Measurements from ENCODE around the gene CARD9. TPM values are rescaled to one million over a fixed set of nuclear protein-coding genes. Genes with fewer than 3 reads are reported as not detected.

Gene CARD9
- total and polyA plus RNA-seq, 7 donors, result 0.26 to 1.1 (median 0.56) TPM

DNA sequence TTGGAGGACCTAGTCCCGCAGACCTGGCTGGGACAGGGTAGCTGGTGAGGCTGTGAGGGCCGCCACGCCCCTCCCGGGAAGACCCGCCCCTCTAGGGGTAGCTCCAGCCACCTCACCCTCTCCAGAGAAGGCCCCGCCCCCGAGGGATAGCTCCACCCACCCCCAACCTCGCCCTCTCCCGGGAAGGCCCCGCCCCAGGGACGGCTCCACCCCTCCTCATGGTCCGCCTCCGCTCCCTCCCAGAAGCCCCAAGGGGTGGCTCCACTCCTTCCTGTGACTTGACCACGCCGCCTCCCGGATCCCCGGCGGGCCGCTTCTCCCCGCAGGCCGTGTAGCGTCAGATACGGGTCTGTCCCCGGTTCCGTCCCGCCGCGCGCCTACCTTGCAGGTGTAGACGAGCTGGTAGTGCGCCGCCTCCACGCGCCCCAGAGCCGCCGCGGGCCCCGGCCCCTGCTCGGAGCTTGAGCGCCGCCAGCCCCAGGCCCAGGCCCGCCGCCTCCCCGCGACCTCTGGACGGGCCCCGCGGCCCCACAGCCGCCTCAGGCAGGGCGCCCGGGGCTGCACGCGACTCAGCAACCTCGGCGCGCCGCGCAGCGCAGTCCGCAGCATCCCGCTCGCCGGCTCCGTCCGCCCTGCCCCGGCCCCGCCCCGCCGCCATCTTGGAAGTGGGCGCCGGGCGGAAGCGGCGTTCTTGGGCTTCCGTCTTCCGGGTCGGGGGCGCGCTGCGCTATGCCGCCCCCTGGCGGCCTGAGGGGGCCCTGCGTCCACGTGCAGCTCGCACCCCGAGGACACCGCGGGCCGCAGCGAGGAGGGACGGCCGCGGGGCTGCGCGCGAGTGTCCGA, 10.1 kb downstream of the CARD9 start, which contains the start of gene DNLZ:
DNLZ (minus strand) TSS at position 639 of the 843 bp plus-strand sequence; CDS start at position 609, 30 bp downstream.
- 1% methylated on average over 53 to 97 of the region's 97 CpGs for WGBS, 3 donors
- TF ChIP-seq CTCF (IDR thresholded peaks at IDR 0.05), result peak; percentile 98
- peak within 1 kb of the TSS; percentile 98 for H3K27ac ChIP-seq
- ATAC-seq, result peak; percentile 93 to 95 (median 94)
- peak within 1 kb of the TSS; percentile 93 for H3K4me3 ChIP-seq
- intact Hi-C loops (cut with DNase I), result no loop called here
- H3K27me3 ChIP-seq (ENCODE audit: insufficient read depth in 3 of 3, low read length in 2 of 3), result peaks cover 0 to 4% (median 0%) of the 10 kb centered on the region in 3 donors
- no peaks in the 10 kb centered on the region for H3K9me3 ChIP-seq
- H3K4me1 ChIP-seq, result peaks cover 12% of the 10 kb centered on the region
- H3K36me3 ChIP-seq (ENCODE audit: insufficient read depth in 1 of 2, low read depth in 1 of 2), result peaks cover 0 to 6% of the 10 kb centered on the region in 2 donors
- peak; percentile 98 to 99 for DNase-seq

DNA sequence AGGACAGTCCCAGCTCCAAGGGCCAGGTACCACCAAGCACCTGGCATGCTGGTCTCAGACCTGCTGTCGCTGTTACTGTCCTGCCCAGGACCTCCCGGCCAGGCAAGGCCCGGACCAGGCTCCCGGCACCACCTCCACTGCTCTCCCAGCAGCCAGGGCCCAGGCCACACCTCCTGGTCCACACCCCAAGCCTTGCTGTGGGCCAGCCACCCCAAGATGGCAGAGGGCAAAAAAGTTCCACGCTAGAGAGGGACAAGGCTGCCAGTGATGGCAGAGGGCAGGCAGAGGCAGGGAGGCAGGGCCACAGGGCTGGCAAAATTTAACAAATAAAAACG, 11.1 kb downstream of the CARD9 start:
- DNase-seq (no peak), ATAC-seq (no peak)
- intact Hi-C loops (cut with DNase I), result no loop called here
- Histone ChIP-seq H3K27ac (peak overlapping the region; percentile 23), H3K9me3 (no peaks in the 10 kb centered on the region), H3K4me1 (peaks cover 12% of the 10 kb centered on the region), H3K4me3 (no peak overlapping the region), H3K27me3 (ENCODE audit: insufficient read depth in 3 of 3, low read length in 2 of 3) (no peaks in the 10 kb centered on the region), H3K36me3 (ENCODE audit: insufficient read depth in 1 of 2, low read depth in 1 of 2) (peaks cover 0 to 6% of the 10 kb centered on the region in 2 donors)
- WGBS, 3 donors, result 81 to 94% (median 89%) methylated on average over 6 of the region's 6 CpGs
- no peak for TF ChIP-seq CTCF (IDR thresholded peaks at IDR 0.05)

DNA sequence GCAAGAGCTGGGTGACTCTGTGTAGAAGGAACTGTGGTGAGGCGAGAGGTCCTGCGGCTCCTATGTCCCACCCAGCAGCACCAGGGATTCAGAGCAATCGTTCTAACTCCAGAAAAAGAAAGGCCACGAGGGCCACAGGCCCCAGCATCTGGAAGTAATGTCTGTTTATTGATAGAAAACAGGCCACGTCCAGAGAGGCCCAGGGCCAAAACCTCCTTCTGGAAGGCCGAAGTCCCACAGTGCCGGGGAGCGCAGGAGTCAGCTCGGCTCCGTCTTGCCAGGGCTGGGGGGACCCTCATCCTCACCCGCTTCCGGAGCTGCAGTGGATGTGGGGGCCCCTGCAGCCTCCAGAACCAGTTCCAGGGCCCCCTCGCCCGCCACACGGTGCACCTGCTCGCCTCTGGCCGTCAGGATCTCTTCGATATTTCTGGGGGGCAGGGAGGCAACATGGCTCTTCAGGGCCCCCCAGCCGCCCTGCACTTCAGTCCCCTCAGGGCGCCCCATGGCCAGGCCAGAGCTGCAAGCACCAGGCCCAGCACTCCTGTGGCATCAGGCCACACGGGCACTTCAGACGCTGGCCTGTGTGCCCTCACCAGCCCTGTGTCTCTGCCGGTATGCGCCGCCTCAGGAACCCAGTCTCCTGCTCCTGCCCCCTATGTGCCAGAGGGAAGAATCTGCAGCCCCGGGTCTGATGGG, 11.6 kb downstream of the CARD9 start:
- Histone ChIP-seq H3K4me3 (no peak overlapping the region), H3K4me1 (peaks cover 12% of the 10 kb centered on the region), H3K36me3 (ENCODE audit: insufficient read depth in 1 of 2, low read depth in 1 of 2) (peaks cover 0 to 6% of the 10 kb centered on the region in 2 donors), H3K9me3 (no peaks in the 10 kb centered on the region), H3K27me3 (ENCODE audit: insufficient read depth in 3 of 3, low read length in 2 of 3) (no peaks in the 10 kb centered on the region), H3K27ac (no peak overlapping the region)
- TF ChIP-seq CTCF (IDR thresholded peaks at IDR 0.05), result no peak
- DNase-seq (no peak), ATAC-seq (no peak)
- WGBS, 3 donors, result 81 to 84% (median 84%) methylated on average over 26 of the region's 26 CpGs
- intact Hi-C loops (cut with DNase I), result no loop called here

DNA sequence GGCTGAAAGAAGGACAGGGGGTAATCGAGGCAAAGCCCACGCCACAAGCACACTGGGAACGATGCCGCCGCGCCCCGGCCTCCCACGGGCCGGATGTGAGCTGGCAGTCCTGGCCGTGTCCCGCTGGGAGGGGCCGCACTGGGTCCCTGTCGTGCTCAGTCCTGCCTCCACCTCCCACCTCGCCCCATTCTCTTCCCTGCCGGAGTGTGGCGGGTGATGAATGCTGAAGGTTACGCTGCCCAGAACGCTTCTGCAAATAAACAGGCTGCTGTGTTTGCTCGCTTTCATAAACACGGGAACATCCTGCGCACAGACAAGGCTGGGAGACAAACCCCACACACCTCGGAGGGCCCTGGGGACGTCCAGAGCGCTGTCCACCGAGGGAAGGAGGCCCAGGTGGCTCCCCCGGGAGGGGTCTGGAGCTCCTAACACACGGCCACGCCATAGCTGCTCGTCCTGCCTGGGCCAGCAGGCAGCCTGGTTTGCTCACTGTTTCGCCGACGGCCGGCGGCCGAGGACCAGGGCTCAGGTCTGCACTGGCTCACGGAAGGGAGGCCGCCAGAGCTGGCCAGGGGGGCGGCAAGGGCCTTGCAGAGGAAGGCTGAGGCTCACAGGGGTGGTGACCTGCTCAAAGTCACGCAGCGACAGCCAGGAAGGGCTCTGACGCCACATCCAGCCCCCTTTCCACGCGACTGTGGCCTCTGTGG, 12.3 kb downstream of the CARD9 start:
- H3K4me1 ChIP-seq, result peaks cover 12% of the 10 kb centered on the region
- ATAC-seq (no peak), DNase-seq (no peak)
- no peaks in the 10 kb centered on the region for H3K9me3 ChIP-seq
- TF ChIP-seq CTCF (IDR thresholded peaks at IDR 0.05), result no peak
- intact Hi-C loops (cut with DNase I), result no loop called here
- WGBS, 3 donors, result 80 to 86% (median 84%) methylated on average over 42 to 43 of the region's 43 CpGs
- no peak overlapping the region for H3K27ac ChIP-seq
- H3K4me3 ChIP-seq, result no peak overlapping the region
- no peaks in the 10 kb centered on the region for H3K27me3 ChIP-seq (ENCODE audit: insufficient read depth in 3 of 3, low read length in 2 of 3)
- H3K36me3 ChIP-seq (ENCODE audit: insufficient read depth in 1 of 2, low read depth in 1 of 2), result peaks cover 0 to 6% of the 10 kb centered on the region in 2 donors

Measured in psoas muscle (tissue), 8 donors.